AG10803 (cell line): ENCODE measurements around the gene PDYN.
"Not testable (repeated sequence)": the region's sequence is repeated elsewhere in the genome, so short reads cannot be mapped to it uniquely, and the experiment has no call there.

Experiments
- DNase-seq: peaks from one replicate; pipeline ENCODE4 v3.0.0; 2010; ENCODE audit warnings: low read depth
- H3K4me3 ChIP-seq: 2 replicates; pipeline ENCODE4 v1.5.1; 2011; ENCODE audit warnings: mild to moderate bottlenecking, low read length, control low read depth
- CTCF ChIP-seq: conservative IDR thresholded peaks from 2 replicates; pipeline ENCODE4 v1.5.1; 2011; ENCODE audit warnings: mild to moderate bottlenecking, low read length, control low read depth, inconsistent platforms

The PDYN gene

GRCh38 chr20:1993986-1994385 lies at the start of gene PDYN:
Gene PDYN (minus strand): TSS chr20:1994058. CDS start chr20:1983084, 10,974 bp downstream.
- no peak for TF ChIP-seq CTCF

DNA sequence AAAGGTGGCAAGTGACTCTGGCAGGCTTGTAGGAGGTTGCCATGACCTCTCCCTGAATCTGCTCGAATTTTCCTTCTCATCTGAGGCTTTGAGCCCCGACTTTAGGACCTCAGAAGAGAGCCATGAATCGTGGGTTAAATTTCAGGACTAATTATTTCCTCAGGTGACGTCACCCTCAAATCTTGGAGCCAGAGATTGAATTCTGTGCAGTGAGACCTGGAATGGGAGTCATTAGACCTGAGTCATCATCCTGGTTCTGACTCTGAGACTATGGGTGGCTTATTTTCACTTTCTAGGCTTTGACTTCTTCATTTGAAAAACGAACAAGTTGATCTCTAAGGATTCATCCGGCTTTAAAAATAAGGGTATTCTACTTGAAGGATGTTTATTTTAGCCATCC lies 48.5 kb upstream of the PDYN start:
- no peak for TF ChIP-seq CTCF
- H3K4me3 ChIP-seq, result no peak overlapping the region
- peak; percentile 50 for DNase-seq

More at GRCh38 chr20:1993986-1994385, at the start of gene PDYN:
- H3K4me3 ChIP-seq, result no peak within 1 kb of the TSS
- DNase-seq, result no peak

GRCh38 chr20:2038161-2038560 lies 44.3 kb upstream of the PDYN start:
- H3K4me3 ChIP-seq, result no peak overlapping the region
- DNase-seq, result no peak
- no peak for TF ChIP-seq CTCF

DNA sequence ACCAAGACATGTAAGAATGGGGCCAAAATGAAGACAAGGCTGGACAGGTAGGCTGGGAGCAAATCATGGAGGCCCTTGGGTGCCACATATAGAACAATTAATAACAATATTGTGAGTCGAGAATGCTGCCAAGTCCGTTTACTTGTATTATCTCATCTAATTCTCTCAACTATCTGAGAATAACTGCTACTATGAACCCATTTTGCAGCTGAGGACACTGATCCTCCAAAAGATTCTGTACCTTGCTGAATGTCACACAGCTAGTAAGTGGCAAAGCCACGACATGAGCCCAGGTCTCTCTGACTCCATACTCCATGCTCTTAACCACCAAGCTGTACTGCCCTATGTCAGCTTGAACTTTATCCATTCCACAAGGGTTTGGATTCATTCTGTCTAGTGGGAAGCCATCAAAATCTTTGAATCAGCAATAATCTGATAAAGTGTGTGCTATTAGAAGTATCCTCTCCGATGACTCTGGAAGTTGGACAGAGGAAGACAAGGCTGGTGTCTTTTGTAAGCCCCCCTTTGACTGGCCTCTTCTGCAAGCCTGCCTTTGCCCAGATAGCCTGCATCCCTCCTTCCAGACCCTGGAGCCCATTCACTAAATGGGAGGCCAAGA lies 43.5 kb upstream of the PDYN start:
- no peak for DNase-seq
- TF ChIP-seq CTCF, result no peak
- no peak overlapping the region for H3K4me3 ChIP-seq

- H3K4me3 ChIP-seq, DNase-seq: not testable (repeated sequence)
Measured at GRCh38 chr20:2036357-2036756, 42.5 kb upstream of the PDYN start.

DNA sequence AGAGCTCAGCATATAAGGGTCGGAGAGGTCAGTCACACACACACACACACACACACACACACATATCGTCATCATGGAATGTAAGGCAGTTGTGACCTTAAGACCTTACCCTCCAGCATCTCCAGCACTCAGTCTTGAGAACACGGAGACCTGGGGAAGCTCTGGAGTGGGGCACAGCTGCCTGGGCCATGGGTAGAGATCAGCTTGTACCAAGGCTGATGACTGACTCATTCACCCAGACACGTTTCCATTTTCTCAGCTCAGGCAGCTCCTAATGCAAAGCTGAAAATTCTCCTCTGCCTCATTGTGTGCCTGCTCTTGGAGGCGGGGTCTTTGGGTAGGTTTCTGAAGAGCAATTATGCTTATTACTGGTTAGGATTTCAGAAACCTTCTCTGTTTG lies 38.3 kb upstream of the PDYN start:
- H3K4me3 ChIP-seq, result no peak overlapping the region
- TF ChIP-seq CTCF, result no peak
- DNase-seq, result peak; percentile 2

DNA sequence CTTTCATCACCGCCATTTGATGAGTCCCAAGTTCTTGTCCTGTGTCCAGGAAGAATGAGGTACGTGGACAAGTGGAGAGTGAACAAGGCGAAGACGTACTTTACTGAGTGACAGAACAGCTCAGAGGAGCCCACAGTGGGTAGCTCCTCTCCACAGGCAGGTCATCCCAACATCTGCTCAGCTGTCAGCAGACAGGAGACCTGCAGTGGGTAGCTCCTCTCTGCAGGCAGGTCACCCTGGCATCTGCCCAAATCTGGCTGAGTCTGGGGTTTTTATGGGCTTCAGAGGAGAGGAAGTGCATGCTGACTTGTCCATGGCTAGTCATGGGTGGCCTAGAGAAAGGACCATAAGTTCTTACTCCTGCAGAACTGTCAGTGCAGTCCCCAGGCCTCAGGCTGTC lies 32.7 kb upstream of the PDYN start:
- no peak for TF ChIP-seq CTCF
- no peak for DNase-seq
- H3K4me3 ChIP-seq, result no peak overlapping the region

DNA sequence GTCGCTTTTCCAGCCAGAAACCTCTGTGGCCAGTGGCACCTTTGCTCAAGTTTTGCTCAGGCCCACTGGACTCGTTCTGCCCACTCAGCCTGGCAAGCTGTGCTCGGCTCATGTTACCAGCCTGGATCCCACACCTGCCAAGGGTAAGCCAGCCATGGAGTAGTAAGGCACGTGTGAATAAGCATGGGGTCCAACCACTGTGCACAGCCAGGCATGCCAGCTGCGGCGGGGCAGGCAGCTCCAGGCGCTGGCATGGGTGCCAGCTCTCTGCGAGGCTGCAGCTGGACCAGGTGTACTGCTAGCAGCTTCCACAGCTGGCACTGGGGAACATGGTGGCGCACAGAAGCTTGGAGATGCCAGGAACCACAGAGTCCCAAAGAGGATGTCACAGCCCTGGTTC lies 32.1 kb upstream of the PDYN start:
- no peak for DNase-seq
- no peak for TF ChIP-seq CTCF

More for the DNA sequence above, 32.1 kb upstream of the PDYN start:
- no peak overlapping the region for H3K4me3 ChIP-seq
